Prostate gland (tissue), 2 donors: Measurements from ENCODE around the gene PTPRA.

Source experiments
- CTCF ChIP-seq, 4 experiments: fragments of 200-600 bp in 2 of 4; fragments of 450-650 bp in 2 of 4; sonication (generic) in 2 of 4; IDR thresholded peaks; 1 replicate in 3 of 4; 2 replicates in 1 of 4; pipeline ENCODE4 v1.5.1; 2016 to 2019; ENCODE audit warnings: antibody characterized with exemption in 4 of 4, mild to moderate bottlenecking in 2 of 4, moderate library complexity in 2 of 4
- POLR2A ChIP-seq: fragments of 450-650 bp; IDR thresholded peaks from one replicate; pipeline ENCODE4 v1.6.1; 2016; ENCODE audit warnings: antibody characterized with exemption, mild to moderate bottlenecking
- POLR2AphosphoS5 ChIP-seq: sonication (generic); formaldehyde crosslinking; IDR thresholded peaks from one replicate; pipeline ENCODE4 v1.6.1; 2017; ENCODE audit warnings: antibody characterized with exemption

- no peak for TF ChIP-seq CTCF (IDR thresholded peaks at IDR 0.05)
- no peak for TF ChIP-seq POLR2AphosphoS5
- TF ChIP-seq POLR2A: no peak
These were observed 40.9 kb downstream of the PTPRA start for GRCh38 chr20:2914160-2914559.
